ENCODE data around the gene DDAH2.

DDAH2 gene

DNA sequence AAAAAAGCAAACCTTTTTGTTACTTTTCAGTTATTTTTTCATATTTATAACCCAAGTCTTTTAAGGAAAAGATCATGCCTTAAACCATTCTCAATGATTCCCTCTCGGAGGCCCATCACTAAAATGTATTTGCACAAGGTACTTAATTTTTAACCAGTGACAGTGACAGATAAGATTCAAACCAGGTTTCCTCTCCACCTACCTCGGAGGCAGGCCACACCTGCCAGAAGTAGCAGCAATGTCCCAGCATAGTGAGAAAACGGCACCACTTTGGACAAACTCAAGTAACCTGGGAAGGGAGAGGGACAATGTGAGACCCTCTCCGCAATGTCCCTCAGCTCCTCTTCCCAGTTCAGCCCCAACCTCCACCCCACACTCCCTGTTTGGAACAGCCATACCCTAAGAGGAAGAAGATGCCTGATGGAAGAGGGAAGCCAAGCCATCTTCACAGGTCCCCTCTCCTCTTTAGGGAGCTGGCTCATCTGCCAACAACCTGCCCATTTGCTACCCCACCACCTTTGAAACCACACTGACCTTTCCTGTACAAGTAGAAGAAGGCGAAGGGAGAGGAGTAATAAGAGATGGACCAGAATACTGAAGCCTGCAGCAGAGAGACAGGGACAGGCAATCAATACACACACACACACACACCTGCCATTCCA lies 28.2 kb downstream of the DDAH2 start:
- ATAC-seq: no peak
- TF ChIP-seq OSR1 (CRISPR knock-in tag; IDR thresholded peaks at IDR 0.05) (no peak), BACH2 (CRISPR knock-in tag; IDR thresholded peaks at IDR 0.05; ENCODE audit: borderline replicate concordance) (no peak), ZNF565 (CRISPR knock-in tag; conservative IDR thresholded peaks at IDR 0.05; ENCODE audit: low read depth) (no peak), SNAI2 (CRISPR knock-in tag; IDR thresholded peaks at IDR 0.05) (no peak), TOX (CRISPR knock-in tag; IDR thresholded peaks at IDR 0.05; ENCODE audit: borderline replicate concordance) (no peak)

DNA sequence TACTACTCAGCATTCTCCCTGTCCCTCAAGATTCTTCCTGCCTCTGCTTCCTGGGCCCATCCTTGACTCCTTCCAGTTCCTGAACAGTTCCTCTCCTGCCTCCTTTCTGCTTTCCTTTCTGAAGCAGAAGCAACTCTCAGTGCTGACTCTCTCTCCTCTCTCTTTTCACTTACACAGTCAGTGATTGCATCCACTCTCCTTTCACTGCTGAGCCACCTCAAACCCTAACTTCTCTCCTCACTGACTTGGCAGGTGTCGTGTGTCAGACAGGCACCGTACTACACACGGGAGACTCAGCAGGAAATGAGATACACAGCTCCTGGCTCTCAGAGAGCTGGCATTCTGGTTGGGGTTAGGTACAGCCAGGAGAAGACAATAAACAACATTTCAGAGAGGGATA lies 31.5 kb downstream of the DDAH2 start:
- no peak for TF ChIP-seq ZFP30 (CRISPR knock-in tag; IDR thresholded peaks at IDR 0.05)
- no peak for ATAC-seq

GRCh38 chr6:31693535-31693934 lies 35.6 kb downstream of the DDAH2 start:
- no peak for ATAC-seq
- TF ChIP-seq TSHZ2 (CRISPR knock-in tag; IDR thresholded peaks at IDR 0.05) (no peak), PPARA (CRISPR knock-in tag; IDR thresholded peaks at IDR 0.05; ENCODE audit: borderline replicate concordance) (no peak), ARNTL (CRISPR knock-in tag; IDR thresholded peaks at IDR 0.05; ENCODE audit: borderline replicate concordance, low read depth) (no peak), ESRRG (CRISPR knock-in tag; IDR thresholded peaks at IDR 0.05) (no peak), ZNF8 (CRISPR knock-in tag; IDR thresholded peaks at IDR 0.05) (no peak), TOX (CRISPR knock-in tag; IDR thresholded peaks at IDR 0.05; ENCODE audit: borderline replicate concordance) (no peak), OSR1 (CRISPR knock-in tag; IDR thresholded peaks at IDR 0.05) (no peak), SNAI2 (CRISPR knock-in tag; IDR thresholded peaks at IDR 0.05) (no peak), ZFP3 (CRISPR knock-in tag; IDR thresholded peaks at IDR 0.05) (no peak)
- TF ChIP-seq, protein P1, sequence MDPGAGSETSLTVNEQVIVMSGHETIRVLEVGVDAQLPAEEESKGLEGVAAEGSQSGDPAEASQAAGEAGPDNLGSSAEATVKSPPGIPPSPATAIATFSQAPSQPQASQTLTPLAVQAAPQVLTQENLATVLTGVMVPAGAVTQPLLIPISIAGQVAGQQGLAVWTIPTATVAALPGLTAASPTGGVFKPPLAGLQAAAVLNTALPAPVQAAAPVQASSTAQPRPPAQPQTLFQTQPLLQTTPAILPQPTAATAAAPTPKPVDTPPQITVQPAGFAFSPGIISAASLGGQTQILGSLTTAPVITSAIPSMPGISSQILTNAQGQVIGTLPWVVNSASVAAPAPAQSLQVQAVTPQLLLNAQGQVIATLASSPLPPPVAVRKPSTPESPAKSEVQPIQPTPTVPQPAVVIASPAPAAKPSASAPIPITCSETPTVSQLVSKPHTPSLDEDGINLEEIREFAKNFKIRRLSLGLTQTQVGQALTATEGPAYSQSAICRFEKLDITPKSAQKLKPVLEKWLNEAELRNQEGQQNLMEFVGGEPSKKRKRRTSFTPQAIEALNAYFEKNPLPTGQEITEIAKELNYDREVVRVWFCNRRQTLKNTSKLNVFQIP (CRISPR knock-in tag; IDR thresholded peaks at IDR 0.05; ENCODE audit: borderline replicate concordance, low read depth): no peak

DNA sequence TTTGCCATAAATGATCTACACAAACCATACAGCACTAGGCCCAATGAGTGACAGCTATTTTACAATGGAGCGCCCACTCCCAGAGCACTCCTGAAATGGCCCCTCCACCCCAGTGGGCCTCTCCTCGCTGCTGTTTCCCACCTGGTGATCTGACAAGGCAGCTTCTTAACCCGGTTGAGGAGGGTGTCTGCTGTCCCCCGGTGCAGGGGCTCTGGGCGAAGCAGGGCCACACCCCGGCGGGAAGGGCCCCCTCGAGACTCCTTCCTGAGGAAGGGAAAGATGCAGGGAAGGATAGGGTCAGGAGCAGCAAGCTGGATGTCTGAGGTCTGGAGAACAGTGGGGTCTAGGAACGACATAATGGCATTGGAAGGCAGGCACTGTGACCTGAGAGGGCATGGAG lies 36.2 kb downstream of the DDAH2 start:
- TF ChIP-seq ZC3H10 (CRISPR knock-in tag; IDR thresholded peaks at IDR 0.05): no peak
- TF ChIP-seq TCF4 (CRISPR knock-in tag; IDR thresholded peaks at IDR 0.05; ENCODE audit: borderline replicate concordance): no peak
- no peak for TF ChIP-seq PATZ1 (CRISPR knock-in tag; IDR thresholded peaks at IDR 0.05; ENCODE audit: borderline replicate concordance)
- no peak for ATAC-seq

- TF ChIP-seq TSHZ2 (CRISPR knock-in tag; IDR thresholded peaks at IDR 0.05): no peak
- TF ChIP-seq ESRRG (CRISPR knock-in tag; IDR thresholded peaks at IDR 0.05): no peak
- no peak for TF ChIP-seq ZC3H10 (CRISPR knock-in tag; IDR thresholded peaks at IDR 0.05)
- TF ChIP-seq PPARA (CRISPR knock-in tag; IDR thresholded peaks at IDR 0.05; ENCODE audit: borderline replicate concordance): no peak
- TF ChIP-seq ZFP30 (CRISPR knock-in tag; IDR thresholded peaks at IDR 0.05): no peak
- no peak for TF ChIP-seq GLIS3 (CRISPR knock-in tag; IDR thresholded peaks at IDR 0.05)
- TF ChIP-seq ZFP3 (CRISPR knock-in tag; IDR thresholded peaks at IDR 0.05): no peak
- ATAC-seq: no peak
Measured at GRCh38 chr6:31692353-31692752, 36.7 kb downstream of the DDAH2 start.
